HG03439 (cell line): Measurements from ENCODE around the gene NEIL3.

Source experiments
- ATAC-seq: cut with Tn5 transposase; IDR thresholded peaks from one replicate; pipeline ENCODE4 v1.9.1; 2021; ENCODE audit warnings: mild to moderate bottlenecking, moderate library complexity; ENCODE audit not compliant: unreplicated experiment

Gene NEIL3

DNA sequence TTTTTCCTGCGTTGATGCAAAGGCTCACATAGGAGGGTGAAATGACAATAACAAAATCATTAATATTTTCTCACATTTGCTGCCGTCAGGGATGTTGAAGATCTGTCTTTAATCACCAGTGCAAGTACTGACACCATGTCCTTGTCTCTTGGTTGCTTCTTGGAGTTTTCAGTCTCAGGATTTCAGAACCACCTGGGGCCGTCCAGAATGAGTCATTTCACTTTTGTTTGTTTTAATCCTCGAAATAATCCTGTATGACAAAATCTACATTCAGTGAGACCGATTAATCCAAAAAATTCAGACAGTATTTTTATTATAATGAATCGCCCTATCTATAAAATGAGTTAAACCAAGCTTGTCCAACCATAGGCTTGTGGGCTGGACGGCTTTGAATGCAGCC, 47.2 kb downstream of the NEIL3 start:
- no peak for ATAC-seq

DNA sequence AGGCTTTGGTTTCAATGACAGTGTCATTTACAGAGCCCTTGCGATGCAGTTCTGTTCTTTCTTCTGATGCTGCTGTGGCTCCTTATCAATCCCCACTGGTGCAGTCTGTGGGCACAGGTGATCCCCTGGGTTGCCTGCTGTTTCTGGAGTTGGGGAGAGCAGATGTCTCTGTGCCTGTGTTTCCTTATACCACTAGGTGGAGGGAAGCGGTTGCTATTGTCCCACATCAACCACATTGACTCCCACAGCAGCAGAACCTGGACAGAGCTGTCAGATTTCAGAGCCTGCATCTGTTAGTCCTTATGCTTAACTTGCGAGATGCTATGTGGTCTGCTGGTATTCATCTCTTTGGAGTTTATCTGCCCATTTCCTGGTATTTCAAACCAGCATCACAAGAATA, 57.7 kb downstream of the NEIL3 start:
- no peak for ATAC-seq

GRCh38 chr4:177369372-177369771, 59.7 kb downstream of the NEIL3 start:
- no peak for ATAC-seq

DNA sequence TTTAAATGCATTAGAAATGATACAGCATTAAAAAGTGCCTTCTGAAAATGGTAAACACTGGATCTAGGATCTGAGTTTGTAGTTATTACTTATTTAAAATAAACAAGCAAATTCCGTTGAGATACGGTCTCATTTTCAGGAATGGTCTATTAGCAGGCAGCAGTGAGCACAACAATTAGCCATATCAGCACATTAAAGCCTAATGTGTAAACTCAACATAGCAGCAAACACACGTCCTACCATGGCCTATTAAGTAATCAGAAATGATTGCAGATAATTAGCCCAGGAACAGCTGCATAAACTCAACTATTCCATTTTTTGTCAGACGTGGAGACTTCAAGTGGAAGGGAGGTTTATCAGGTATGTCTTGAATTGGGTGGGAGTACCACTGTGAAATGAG, 61.8 kb downstream of the NEIL3 start:
- no peak for ATAC-seq

GRCh38 chr4:177374966-177375365, 65.3 kb downstream of the NEIL3 start:
- no peak for ATAC-seq

DNA sequence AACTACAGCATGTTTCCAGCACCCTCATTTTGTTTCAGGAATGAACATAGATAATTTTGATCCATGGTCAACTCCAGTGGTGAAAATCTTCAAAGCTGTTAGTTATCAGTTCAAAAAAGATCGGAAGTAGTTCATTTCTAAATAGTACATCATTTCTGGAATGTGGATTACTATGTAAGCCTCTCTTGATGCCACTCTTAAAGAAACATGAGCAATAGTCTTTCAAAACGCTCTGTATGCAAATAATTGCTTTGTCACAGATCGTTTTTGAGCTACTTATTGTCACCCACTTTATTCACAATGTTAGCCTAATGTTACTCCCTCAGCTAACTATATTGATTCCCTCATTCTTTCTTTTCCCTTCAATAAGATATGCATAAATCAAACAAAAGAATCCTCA, 65.7 kb downstream of the NEIL3 start:
- ATAC-seq = no peak

- no peak for ATAC-seq
Observed at GRCh38 chr4:177376024-177376423, 66.3 kb downstream of the NEIL3 start.

DNA sequence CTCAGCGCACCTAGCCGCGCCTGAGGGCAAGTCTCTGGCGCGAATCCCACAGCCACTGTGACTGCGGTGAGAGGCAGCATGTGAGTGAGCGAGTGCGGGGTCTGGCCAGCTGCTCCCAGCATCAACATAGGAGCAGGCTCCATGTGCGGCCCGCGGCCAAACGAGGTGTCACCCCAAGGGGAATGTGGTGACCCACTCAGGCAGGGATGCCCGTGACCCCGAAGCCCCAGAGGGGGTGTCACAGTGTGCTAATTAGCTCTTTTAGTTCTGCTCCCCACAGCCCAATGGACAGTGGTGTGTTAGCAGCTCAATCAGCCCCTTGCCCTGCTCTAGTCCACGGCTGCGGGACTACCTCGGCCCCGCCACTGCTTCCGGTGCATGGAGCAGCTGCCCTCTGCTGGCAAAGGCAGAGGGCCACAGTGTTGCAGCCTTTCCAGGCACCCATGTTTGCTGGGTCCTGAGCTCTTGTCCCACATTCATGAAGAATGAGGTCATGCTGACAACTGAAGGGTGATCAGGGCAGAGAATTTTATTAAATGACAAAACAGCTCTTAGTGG, 71.1 kb downstream of the NEIL3 start:
- no peak for ATAC-seq

DNA sequence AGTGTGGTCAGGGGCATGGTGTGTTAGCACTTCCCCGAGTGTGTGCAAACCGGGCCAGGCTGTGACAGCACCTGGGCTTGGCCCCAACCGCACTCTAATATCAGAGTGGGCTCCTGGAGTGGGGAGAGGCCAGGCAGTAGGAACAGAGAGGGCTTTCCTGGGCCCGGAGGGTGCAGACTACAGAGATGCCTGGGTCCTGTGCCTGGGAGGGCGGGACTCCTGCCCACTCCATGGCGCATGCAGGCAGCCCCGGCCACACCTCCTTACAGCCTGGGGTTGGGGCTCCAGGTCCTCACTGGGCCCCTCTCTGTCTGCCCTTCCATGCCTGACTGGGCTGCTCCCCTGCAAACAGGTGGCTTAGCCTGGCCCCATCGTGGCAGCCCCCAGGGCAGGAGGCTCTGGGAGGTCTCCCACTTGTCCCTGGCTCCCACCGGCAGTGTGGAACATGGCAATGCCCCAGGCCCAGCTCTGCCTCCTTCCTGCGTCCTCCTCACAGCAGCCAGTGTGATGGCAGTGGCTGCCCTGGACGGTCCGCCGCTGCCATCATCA, 72.2 kb downstream of the NEIL3 start:
- no peak for ATAC-seq

DNA sequence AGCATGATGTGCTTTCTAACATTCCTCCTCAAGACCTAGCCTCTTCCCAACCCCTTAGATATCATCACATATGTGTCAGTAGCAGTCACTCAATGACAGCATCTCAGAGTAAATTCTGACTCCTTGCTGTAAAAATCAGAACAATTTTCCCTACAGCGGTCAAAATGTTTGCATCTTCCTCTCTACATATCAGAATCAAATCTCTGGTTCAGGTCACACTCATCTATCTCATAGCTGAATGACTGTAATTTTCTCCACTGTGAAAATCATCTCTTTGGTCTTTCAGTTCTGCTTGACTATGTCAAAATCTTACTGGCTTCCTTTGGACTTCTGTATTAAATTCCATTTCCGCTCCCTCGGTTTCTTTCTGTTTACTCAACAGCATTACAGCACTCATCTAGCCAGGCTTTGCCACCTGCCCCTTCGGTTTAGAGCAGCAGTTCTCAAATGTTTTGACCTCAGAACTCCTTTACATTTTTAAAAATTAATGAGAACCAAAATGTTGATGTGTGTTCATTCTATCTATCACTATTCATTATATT, 75.3 kb downstream of the NEIL3 start:
- ATAC-seq = no peak

DNA sequence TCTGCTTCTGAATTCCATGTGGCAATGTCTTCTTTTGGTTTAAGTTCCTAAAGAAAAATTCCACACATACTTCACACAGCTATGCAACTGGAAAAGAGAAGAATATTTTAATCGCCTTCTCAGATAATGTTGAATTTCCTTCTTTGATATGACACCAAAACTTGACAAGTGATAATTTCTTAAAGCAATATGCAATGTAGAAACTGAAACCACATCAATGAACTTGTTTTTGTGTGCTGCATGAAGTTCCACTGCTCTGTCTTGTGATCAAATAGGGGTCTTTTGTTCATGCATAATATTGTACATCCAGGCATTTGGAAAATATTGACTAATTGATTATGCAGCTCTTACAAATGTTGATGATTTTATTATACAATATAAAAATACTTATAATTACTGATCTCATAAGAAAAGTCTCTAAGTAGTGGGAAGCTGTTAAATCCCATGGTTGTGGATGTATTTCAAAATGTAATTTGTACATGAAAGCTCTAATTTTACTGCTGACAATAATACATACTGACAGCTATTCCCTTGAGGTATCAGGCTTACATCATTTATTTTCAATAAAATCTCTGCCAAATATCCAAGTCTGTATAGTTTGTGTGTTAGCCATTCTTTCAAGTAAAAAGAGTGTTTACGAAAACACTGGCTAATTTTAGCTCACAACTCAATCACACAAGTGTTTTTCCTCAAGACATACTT, 76.1 kb downstream of the NEIL3 start:
- no peak for ATAC-seq

- ATAC-seq = no peak
Observed at GRCh38 chr4:177386278-177386815, 76.7 kb downstream of the NEIL3 start.

- no peak for ATAC-seq
Observed at GRCh38 chr4:177391287-177391686, 81.6 kb downstream of the NEIL3 start.

DNA sequence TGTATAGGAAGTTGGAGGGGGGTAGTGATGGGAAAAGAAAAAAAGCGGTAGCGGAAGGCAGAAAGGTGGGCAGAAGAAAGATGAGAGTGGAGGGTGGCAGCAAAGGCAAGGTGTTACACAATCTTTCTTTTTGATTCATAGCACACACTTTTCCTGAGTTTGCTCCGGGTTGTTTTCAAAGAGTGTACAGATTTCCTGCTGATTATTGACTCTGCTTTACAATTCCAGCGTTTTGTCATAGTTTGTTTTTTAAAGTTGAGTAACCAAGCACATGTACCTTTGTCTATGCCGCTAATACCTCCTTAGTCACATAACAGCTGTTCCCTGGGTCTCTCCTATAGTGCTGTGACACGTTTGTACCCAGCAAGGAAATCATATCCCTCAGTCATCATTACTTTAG, 82.3 kb downstream of the NEIL3 start:
- ATAC-seq = no peak

DNA sequence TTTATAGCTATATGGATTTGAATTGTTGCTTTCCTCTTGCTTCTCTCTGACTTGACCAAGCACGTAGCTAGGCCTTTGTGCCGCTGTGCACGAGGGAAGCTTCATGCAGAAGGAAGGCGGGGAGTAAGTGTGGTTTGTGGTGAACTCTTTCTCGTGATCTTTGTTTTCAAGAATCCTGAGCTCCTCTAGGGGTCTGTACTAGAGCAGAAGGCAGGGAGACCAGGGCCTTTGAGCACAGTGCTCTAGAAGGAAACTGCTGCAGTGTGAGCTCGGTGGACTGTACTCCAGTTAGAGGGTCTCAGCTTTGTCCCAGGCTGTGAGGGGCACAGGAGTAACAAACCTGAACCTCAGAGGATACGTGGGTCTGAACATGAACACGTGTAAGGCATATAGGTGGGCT, 83.6 kb downstream of the NEIL3 start:
- ATAC-seq = no peak

GRCh38 chr4:177396352-177396751, 86.7 kb downstream of the NEIL3 start:
- no peak for ATAC-seq

DNA sequence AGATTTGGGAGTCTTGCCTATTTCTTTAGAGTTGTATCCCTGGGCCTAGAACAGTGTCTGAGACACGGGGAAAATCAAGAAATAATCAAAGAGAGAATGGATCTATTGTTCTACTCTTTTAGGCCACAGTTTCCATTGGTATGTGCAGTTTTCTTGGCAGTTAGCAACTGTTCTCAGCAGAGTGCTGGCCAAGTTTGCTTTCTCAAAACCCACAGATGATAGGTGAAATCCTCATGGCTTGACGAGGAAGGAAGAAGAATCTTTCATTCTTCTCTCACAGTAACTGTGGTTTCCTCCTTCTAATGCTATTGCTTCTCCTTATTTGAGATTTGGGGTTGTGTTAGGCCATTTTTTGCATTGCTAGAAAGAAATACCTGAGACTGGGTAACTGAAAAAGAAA, 90.4 kb downstream of the NEIL3 start:
- ATAC-seq = no peak

- no peak for ATAC-seq
Observed at GRCh38 chr4:177401658-177402273, 92.1 kb downstream of the NEIL3 start.

GRCh38 chr4:177403746-177404145, 94.1 kb downstream of the NEIL3 start:
- no peak for ATAC-seq

DNA sequence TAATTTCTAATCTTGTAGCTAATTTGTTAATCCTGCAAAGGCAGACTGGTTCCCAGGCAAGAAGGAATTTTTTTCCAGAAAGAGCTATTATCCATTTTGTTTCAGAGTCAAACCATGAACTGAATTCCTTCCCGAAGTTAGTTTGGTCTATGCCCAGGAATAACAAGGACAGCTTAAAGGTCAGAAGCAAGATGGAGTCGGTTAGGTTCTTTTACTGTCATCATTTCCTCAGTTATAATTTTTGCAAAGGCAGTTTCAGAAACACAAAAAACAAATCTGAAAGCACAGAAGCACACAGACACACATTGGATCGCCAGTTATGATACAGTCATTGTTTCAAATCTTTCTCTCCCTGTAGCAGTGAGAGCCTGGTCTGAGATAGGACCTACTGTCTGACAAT, 94.7 kb downstream of the NEIL3 start:
- ATAC-seq = no peak

- ATAC-seq = no peak
Observed at GRCh38 chr4:177404986-177405385, 95.3 kb downstream of the NEIL3 start.

- ATAC-seq = no peak
Observed at GRCh38 chr4:177405508-177405907, 95.8 kb downstream of the NEIL3 start.
